Endodermal cell (in vitro differentiated cells): ENCODE data around the gene CFAP97. TPM values are rescaled to one million over a fixed set of nuclear protein-coding genes. Genes with fewer than 3 reads are reported as not detected.

Experiments used
- DNase-seq: peaks from one replicate; pipeline ENCODE4 v3.0.0-alpha.2; 2017
- H3K27ac ChIP-seq: 2 replicates; pipeline ENCODE4 v1.5.1; 2013; ENCODE audit warnings: mild to moderate bottlenecking, low read depth, low read length, moderate library complexity
- H3K27me3 ChIP-seq: 2 replicates; pipeline ENCODE4 v1.6.1; 2013; ENCODE audit warnings: mild to moderate bottlenecking, low read length, moderate library complexity; ENCODE audit not compliant: insufficient read depth, control insufficient read depth, poor library complexity, severe bottlenecking
- H3K36me3 ChIP-seq: 2 replicates; pipeline ENCODE4 v1.7.0; 2013; ENCODE audit warnings: mild to moderate bottlenecking, low read length, moderate library complexity; ENCODE audit not compliant: control insufficient read depth, insufficient read depth
- H3K4me1 ChIP-seq: one replicate; pipeline ENCODE4 v1.7.0; 2013; ENCODE audit warnings: low read length; ENCODE audit not compliant: control insufficient read depth, insufficient read depth
- H3K4me3 ChIP-seq: 2 replicates; pipeline ENCODE4 v1.5.1; 2013; ENCODE audit warnings: mild to moderate bottlenecking, low read length, moderate library complexity
- H3K9ac ChIP-seq: 2 replicates; pipeline ENCODE4 v1.6.1; 2013; ENCODE audit warnings: mild to moderate bottlenecking, low read length, moderate library complexity; ENCODE audit not compliant: poor library complexity, severe bottlenecking; ENCODE audit errors: extremely low read depth
- H3K9me3 ChIP-seq: 2 replicates; pipeline ENCODE4 v1.6.1; 2013; ENCODE audit warnings: mild to moderate bottlenecking, low read length, moderate library complexity; ENCODE audit not compliant: control insufficient read depth
- H3K27ac Mint-ChIP-seq: 2 replicates; pipeline ENCODE4 v1.8.0; 2020; ENCODE audit warnings: mixed read lengths
- H3K27me3 Mint-ChIP-seq: 2 replicates; pipeline ENCODE4 v1.8.0; 2021; ENCODE audit warnings: mild to moderate bottlenecking, mixed read lengths; ENCODE audit not compliant: insufficient read depth
- H3K36me3 Mint-ChIP-seq: 2 replicates; pipeline ENCODE4 v1.8.0; 2020; ENCODE audit warnings: low read depth, mixed read lengths
- H3K4me1 Mint-ChIP-seq: 2 replicates; pipeline ENCODE4 v1.8.0; 2020; ENCODE audit warnings: mixed read lengths
- H3K4me3 Mint-ChIP-seq: 2 replicates; pipeline ENCODE4 v1.8.0; 2020; ENCODE audit warnings: mild to moderate bottlenecking, moderate library complexity, mixed read lengths
- H3K9me3 Mint-ChIP-seq: 2 replicates; pipeline ENCODE4 v1.8.0; 2020; ENCODE audit warnings: mild to moderate bottlenecking, mixed read lengths
- WGBS, 2 experiments: methylation state at CpG; one replicate each; pipeline versions ENCODE4 v1.1.5 to v1.1.7; 2013; ENCODE audit warnings: missing lambda C conversion rate in 2 of 2, mixed read lengths in 1 of 2; ENCODE audit not compliant: insufficient coverage in 1 of 2, insufficient read length in 1 of 2; 5-methylcytosine and 5-hydroxymethylcytosine counted together
- total RNA-seq, 2 donors: library from RNA; stranded (reverse); fragmentation: NEBNext Ultra II Directional in 1 of 2; extraction: Animal tissue kit (Norgen Biotek cat#: 25700) in 1 of 2; gene quantifications; 2 replicates in 1 of 2; 3 replicates in 1 of 2; pipeline ENCODE4 v1.2.1, GENCODE V29; 2021
- TF ChIP-seq, protein P1 (sequence below): fragments of 200-600 bp; sonication (generic); conservative IDR thresholded peaks from 2 replicates; pipeline ENCODE4 v1.5.0; 2021; ENCODE audit warnings: antibody characterized with exemption, mild to moderate bottlenecking

CFAP97 gene
- total RNA-seq, 2 donors from 2014 or later: 33.8 to 41.6 TPM

DNA sequence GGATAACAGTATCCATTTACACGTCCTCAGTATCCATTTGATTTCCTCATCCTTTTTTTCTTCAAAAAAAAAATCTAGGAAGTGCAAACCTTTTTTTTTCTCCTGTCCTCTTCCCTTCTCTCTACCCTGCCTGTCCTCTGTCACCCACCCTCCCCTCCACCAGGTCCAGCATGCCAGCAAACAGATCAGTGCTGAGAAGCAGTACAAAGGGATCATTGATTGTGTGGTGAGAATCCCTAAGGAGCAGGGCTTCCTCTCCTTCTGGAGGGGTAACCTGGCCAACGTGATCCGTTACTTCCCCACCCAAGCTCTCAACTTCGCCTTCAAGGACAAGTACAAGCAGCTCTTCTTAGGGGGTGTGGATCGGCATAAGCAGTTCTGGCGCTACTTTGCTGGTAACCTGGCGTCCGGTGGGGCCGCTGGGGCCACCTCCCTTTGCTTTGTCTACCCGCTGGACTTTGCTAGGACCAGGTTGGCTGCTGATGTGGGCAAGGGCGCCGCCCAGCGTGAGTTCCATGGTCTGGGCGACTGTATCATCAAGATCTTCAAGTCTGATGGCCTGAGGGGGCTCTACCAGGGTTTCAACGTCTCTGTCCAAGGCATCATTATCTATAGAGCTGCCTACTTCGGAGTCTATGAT is 59.1 kb downstream of the CFAP97 start:
- Mint-ChIP-seq H3K36me3 (peaks cover 9% of the 10 kb centered on the region), H3K27me3 (peaks cover 6% of the 10 kb centered on the region), H3K4me3 (peak overlapping the region; percentile 67), H3K4me1 (peaks cover 14% of the 10 kb centered on the region), H3K9me3 (no peaks in the 10 kb centered on the region), H3K27ac (no peak overlapping the region)
- Histone ChIP-seq H3K27me3 (no peaks in the 10 kb centered on the region), H3K4me3 (peak overlapping the region; percentile 94), H3K27ac (no peak overlapping the region), H3K36me3 (peaks cover 27% of the 10 kb centered on the region), H3K9me3 (no peaks in the 10 kb centered on the region), H3K4me1 (peaks cover 5% of the 10 kb centered on the region), H3K9ac (no peak overlapping the region)
- DNase-seq: no peak
- 90 to 93% methylated on average over 13 to 16 of the region's 16 CpGs for WGBS, 2 experiments
- TF ChIP-seq, protein P1, sequence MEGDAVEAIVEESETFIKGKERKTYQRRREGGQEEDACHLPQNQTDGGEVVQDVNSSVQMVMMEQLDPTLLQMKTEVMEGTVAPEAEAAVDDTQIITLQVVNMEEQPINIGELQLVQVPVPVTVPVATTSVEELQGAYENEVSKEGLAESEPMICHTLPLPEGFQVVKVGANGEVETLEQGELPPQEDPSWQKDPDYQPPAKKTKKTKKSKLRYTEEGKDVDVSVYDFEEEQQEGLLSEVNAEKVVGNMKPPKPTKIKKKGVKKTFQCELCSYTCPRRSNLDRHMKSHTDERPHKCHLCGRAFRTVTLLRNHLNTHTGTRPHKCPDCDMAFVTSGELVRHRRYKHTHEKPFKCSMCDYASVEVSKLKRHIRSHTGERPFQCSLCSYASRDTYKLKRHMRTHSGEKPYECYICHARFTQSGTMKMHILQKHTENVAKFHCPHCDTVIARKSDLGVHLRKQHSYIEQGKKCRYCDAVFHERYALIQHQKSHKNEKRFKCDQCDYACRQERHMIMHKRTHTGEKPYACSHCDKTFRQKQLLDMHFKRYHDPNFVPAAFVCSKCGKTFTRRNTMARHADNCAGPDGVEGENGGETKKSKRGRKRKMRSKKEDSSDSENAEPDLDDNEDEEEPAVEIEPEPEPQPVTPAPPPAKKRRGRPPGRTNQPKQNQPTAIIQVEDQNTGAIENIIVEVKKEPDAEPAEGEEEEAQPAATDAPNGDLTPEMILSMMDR: no peak

DNA sequence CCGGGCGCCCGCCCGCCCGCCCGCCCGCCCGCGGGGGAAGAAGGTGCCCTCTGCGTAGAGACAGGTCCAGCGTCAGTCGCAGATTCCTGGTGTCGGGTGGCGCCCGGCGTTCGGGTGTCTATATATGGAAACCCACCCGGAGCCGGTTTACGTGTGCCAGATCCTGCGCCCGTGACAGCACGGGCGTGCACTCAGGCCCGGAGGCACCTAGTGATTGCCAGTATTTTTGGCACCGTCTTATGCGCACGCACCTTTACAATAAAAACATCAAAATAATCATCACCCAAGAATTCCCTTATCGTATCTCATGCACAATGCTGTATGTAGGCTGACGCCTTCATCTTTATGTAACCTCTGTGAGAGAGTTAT is 60.2 kb downstream of the CFAP97 start:
- Histone ChIP-seq H3K36me3 (peaks cover 27% of the 10 kb centered on the region), H3K9ac (no peak overlapping the region), H3K4me1 (peaks cover 5% of the 10 kb centered on the region), H3K27me3 (no peaks in the 10 kb centered on the region), H3K4me3 (peak overlapping the region; percentile 94), H3K9me3 (no peaks in the 10 kb centered on the region), H3K27ac (no peak overlapping the region)
- TF ChIP-seq, protein P1: no peak
- peaks cover 9% of the 10 kb centered on the region for H3K36me3 Mint-ChIP-seq
- 3 to 4% methylated on average over 8 to 30 of the region's 30 CpGs for WGBS, 2 experiments
- no peaks in the 10 kb centered on the region for H3K9me3 Mint-ChIP-seq
- peak overlapping the region; percentile 67 for H3K4me3 Mint-ChIP-seq
- no peak overlapping the region for H3K27ac Mint-ChIP-seq
- H3K27me3 Mint-ChIP-seq: peaks cover 6% of the 10 kb centered on the region
- H3K4me1 Mint-ChIP-seq: peaks cover 14% of the 10 kb centered on the region
- DNase-seq: no peak

DNA sequence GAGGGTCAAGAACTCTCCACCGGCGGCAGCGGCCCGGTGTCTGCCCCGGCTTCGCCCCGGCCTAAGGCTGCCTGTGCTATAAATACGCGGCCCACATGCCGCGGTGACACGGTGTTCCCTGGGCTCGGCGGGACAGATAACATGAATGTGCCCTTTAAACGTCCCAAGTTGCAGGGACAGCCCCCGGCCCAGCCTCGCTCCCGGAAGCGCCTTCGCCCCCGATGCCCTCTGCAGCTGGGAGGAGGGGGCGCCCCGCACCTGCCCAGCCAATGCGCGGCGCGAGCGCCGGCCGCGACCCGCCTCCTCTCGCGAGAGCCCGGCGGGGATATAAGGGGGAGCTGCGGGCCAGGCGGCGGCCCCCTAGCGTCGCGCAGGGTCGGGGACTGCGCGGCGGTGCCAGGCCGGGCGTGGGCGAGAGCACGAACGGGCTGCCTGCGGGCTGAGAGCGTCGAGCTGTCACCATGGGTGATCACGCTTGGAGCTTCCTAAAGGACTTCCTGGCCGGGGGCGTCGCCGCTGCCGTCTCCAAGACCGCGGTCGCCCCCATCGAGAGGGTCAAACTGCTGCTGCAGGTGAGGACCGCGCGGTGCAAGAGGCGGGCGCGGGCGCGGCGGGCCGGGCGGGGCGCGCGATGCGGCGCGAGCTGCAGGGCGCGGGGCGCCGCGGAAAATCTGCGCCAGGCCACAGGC is 60.7 kb downstream of the CFAP97 start, which contains the start of gene SLC25A4:
TSS of gene SLC25A4 (plus strand) at position 355 of the 689 bp plus-strand sequence. CDS start at position 462, 107 bp downstream.
- Mint-ChIP-seq H3K27ac (peak within 1 kb of the TSS; percentile 85), H3K9me3 (no peaks in the 10 kb centered on the region), H3K27me3 (peaks cover 6% of the 10 kb centered on the region), H3K4me3 (peak within 1 kb of the TSS; percentile 67), H3K4me1 (peaks cover 14% of the 10 kb centered on the region), H3K36me3 (peaks cover 9% of the 10 kb centered on the region)
- peaks cover 27% of the 10 kb centered on the region for H3K36me3 ChIP-seq
- H3K4me1 ChIP-seq: peaks cover 5% of the 10 kb centered on the region
- H3K9me3 ChIP-seq: no peaks in the 10 kb centered on the region
- H3K9ac ChIP-seq: peak within 1 kb of the TSS; percentile 30
- peak within 1 kb of the TSS; percentile 94 for H3K4me3 ChIP-seq
- peak; percentile 95 for DNase-seq
- WGBS, 2 experiments: 0% methylated on average over 87 of the region's 87 CpGs; no CpG with 5 or more reads in 1 of the 2 experiments
- no peak within 1 kb of the TSS for H3K27ac ChIP-seq
- no peaks in the 10 kb centered on the region for H3K27me3 ChIP-seq
- TF ChIP-seq, protein P1: peak; percentile 79
